Neural cell (in vitro differentiated cells): ENCODE data around the gene EPB41L2. TPM values are rescaled to one million over a fixed set of nuclear protein-coding genes. Genes with fewer than 3 reads are reported as not detected.

Source experiments
- H2AFZ ChIP-seq: fragments of 200-600, 300-800 bp; sonication (generic), shearing (Covaris generic); 2 replicates; pipeline ENCODE4 v1.6.0; 2014; ENCODE audit warnings: low read depth, mild to moderate bottlenecking, antibody characterized with exemption, low read length, moderate library complexity
- H3F3A ChIP-seq: fragments of 200-600 bp; shearing (Covaris generic); 2 replicates; pipeline ENCODE4 v1.6.1; 2016; ENCODE audit warnings: mild to moderate bottlenecking, moderate library complexity, mixed read lengths, antibody characterized with exemption, low read length; ENCODE audit not compliant: insufficient read depth, poor library complexity, severe bottlenecking
- H3K27ac ChIP-seq: fragments of 200-600, 300-800 bp; sonication (generic), shearing (Covaris generic); 2 replicates; pipeline ENCODE4 v1.5.1; 2014; ENCODE audit warnings: mild to moderate bottlenecking, low read length, moderate library complexity
- H3K27me3 ChIP-seq: fragments of 300-800, 200-600 bp; sonication (generic), shearing (Covaris generic); 2 replicates; pipeline ENCODE4 v1.6.0; 2014; ENCODE audit warnings: mild to moderate bottlenecking, low read depth, low read length, moderate library complexity; ENCODE audit not compliant: insufficient read depth
- H3K36me3 ChIP-seq: fragments of 300-800, 200-600 bp; sonication (generic), shearing (Covaris generic); 2 replicates; pipeline ENCODE4 v1.5.1; 2014; ENCODE audit warnings: mild to moderate bottlenecking, antibody characterized with exemption, low read length, moderate library complexity; ENCODE audit not compliant: insufficient read depth
- H3K4me2 ChIP-seq: fragments of 300-800, 200-600 bp; sonication (generic), shearing (Covaris generic); 2 replicates; pipeline ENCODE4 v1.6.0; 2014; ENCODE audit warnings: mild to moderate bottlenecking, low read length
- H3K4me3 ChIP-seq: fragments of 300-800, 200-600 bp; sonication (generic), shearing (Covaris generic); 2 replicates; pipeline ENCODE4 v1.5.1; 2014; ENCODE audit warnings: mild to moderate bottlenecking, low read length, moderate library complexity
- H3K79me2 ChIP-seq: fragments of 200-600 bp; shearing (Covaris generic); replicated peaks from 2 replicates; pipeline ENCODE4 v1.6.0; 2014; ENCODE audit warnings: mild to moderate bottlenecking, low read length, moderate library complexity; ENCODE audit not compliant: insufficient read depth
- H3K9ac ChIP-seq: fragments of 300-800, 200-600 bp; sonication (generic), shearing (Covaris generic); 2 replicates; pipeline ENCODE4 v1.6.1; 2016; ENCODE audit warnings: mild to moderate bottlenecking, low read length, mixed read lengths
- H3K9me2 ChIP-seq: fragments of 200-600 bp; shearing (Covaris generic); 2 replicates; pipeline ENCODE4 v1.6.1; 2016; ENCODE audit warnings: mild to moderate bottlenecking, low read length, mixed read lengths; ENCODE audit not compliant: insufficient read depth
- H3K9me3 ChIP-seq: fragments of 200-600, 300-800 bp; sonication (generic), shearing (Covaris generic); 2 replicates; pipeline ENCODE4 v1.6.1; 2016; ENCODE audit warnings: mild to moderate bottlenecking, mixed run types, low read length, moderate library complexity, mixed read lengths
- H4K20me1 ChIP-seq: fragments of 200-600 bp; shearing (Covaris generic); 2 replicates; pipeline ENCODE4 v1.6.1; 2016; ENCODE audit warnings: mild to moderate bottlenecking, mixed run types; ENCODE audit not compliant: insufficient read depth
- EP300 ChIP-seq: fragments of 450-650 bp; conservative IDR thresholded peaks from 2 replicates; pipeline ENCODE4 v1.6.1; 2014; ENCODE audit warnings: antibody characterized with exemption, mild to moderate bottlenecking, moderate library complexity; ENCODE audit not compliant: poor library complexity, severe bottlenecking
- EZH2 ChIP-seq: fragments of 200-600, 300-800 bp; shearing (Covaris generic), sonication (generic); IDR thresholded peaks from 2 replicates; pipeline ENCODE4 v1.6.1; 2014; ENCODE audit warnings: antibody characterized with exemption, low read length, borderline replicate concordance, mild to moderate bottlenecking; ENCODE audit not compliant: insufficient read depth, poor library complexity, severe bottlenecking
- MXI1 ChIP-seq: fragments of 450-650 bp; conservative IDR thresholded peaks from 2 replicates; pipeline ENCODE4 v1.6.1; 2014; ENCODE audit warnings: antibody characterized with exemption, mild to moderate bottlenecking; ENCODE audit not compliant: poor library complexity, severe bottlenecking
- POLR2AphosphoS5 ChIP-seq: IDR thresholded peaks from 2 replicates; pipeline ENCODE4 v1.6.1; 2012
- RAD21 ChIP-seq: fragments of 450-650 bp; conservative IDR thresholded peaks from 2 replicates; pipeline ENCODE4 v1.6.1; 2014; ENCODE audit warnings: antibody characterized with exemption, mild to moderate bottlenecking, moderate library complexity
- polyA plus RNA-seq: library from polyadenylated mRNA; depleted of rRNA; stranded (reverse); fragments of >200 nt; gene quantifications from 2 replicates; pipeline ENCODE4 v1.2.3, GENCODE V29; 2014
- TF ChIP-seq, protein P1 (sequence below): fragments of 450-650 bp; IDR thresholded peaks from 2 replicates; pipeline ENCODE4 v1.5.1; 2014; ENCODE audit warnings: antibody characterized with exemption, mild to moderate bottlenecking, moderate library complexity; ENCODE audit not compliant: poor library complexity, severe bottlenecking
- TF ChIP-seq, protein P2 (sequence below): IDR thresholded peaks from 2 replicates; pipeline ENCODE4 v1.6.1; 2012; ENCODE audit warnings: borderline replicate concordance

EPB41L2 gene
- polyA plus RNA-seq, 1 donor from 2014 or later: 13.5 TPM

DNA sequence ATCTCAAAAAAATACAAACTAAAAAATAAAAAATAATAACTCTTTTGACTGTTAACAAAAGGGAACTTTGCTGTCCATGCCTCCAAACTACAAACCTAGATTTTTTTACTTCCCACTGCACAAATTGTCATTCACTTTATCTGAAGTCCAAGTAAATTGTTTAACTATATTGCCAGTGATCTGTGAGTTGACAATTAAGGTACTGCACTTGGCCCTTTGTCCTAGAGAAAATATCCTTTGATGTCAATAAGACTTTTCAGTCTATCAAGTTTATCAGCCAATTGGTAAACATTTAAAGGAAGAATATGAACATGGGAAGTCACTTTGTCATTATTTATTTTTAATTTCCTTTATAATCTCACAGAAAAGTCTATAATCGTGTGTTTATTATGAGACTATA lies 19.3 kb upstream of the EPB41L2 start:
- H3K79me2 ChIP-seq: no peaks in the 10 kb centered on the region
- H3F3A ChIP-seq: no peaks in the 10 kb centered on the region
- TF ChIP-seq MXI1 (no peak), EZH2 (no peak), EP300 (no peak), RAD21 (no peak), POLR2AphosphoS5 (no peak)
- TF ChIP-seq, protein P1, sequence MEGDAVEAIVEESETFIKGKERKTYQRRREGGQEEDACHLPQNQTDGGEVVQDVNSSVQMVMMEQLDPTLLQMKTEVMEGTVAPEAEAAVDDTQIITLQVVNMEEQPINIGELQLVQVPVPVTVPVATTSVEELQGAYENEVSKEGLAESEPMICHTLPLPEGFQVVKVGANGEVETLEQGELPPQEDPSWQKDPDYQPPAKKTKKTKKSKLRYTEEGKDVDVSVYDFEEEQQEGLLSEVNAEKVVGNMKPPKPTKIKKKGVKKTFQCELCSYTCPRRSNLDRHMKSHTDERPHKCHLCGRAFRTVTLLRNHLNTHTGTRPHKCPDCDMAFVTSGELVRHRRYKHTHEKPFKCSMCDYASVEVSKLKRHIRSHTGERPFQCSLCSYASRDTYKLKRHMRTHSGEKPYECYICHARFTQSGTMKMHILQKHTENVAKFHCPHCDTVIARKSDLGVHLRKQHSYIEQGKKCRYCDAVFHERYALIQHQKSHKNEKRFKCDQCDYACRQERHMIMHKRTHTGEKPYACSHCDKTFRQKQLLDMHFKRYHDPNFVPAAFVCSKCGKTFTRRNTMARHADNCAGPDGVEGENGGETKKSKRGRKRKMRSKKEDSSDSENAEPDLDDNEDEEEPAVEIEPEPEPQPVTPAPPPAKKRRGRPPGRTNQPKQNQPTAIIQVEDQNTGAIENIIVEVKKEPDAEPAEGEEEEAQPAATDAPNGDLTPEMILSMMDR: no peak
- TF ChIP-seq, protein P2, sequence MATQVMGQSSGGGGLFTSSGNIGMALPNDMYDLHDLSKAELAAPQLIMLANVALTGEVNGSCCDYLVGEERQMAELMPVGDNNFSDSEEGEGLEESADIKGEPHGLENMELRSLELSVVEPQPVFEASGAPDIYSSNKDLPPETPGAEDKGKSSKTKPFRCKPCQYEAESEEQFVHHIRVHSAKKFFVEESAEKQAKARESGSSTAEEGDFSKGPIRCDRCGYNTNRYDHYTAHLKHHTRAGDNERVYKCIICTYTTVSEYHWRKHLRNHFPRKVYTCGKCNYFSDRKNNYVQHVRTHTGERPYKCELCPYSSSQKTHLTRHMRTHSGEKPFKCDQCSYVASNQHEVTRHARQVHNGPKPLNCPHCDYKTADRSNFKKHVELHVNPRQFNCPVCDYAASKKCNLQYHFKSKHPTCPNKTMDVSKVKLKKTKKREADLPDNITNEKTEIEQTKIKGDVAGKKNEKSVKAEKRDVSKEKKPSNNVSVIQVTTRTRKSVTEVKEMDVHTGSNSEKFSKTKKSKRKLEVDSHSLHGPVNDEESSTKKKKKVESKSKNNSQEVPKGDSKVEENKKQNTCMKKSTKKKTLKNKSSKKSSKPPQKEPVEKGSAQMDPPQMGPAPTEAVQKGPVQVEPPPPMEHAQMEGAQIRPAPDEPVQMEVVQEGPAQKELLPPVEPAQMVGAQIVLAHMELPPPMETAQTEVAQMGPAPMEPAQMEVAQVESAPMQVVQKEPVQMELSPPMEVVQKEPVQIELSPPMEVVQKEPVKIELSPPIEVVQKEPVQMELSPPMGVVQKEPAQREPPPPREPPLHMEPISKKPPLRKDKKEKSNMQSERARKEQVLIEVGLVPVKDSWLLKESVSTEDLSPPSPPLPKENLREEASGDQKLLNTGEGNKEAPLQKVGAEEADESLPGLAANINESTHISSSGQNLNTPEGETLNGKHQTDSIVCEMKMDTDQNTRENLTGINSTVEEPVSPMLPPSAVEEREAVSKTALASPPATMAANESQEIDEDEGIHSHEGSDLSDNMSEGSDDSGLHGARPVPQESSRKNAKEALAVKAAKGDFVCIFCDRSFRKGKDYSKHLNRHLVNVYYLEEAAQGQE: no peak
- no peak overlapping the region for H3K4me3 ChIP-seq
- H3K4me2 ChIP-seq: no peak overlapping the region
- H3K27ac ChIP-seq: no peak overlapping the region
- no peaks in the 10 kb centered on the region for H3K9me3 ChIP-seq
- H3K36me3 ChIP-seq: no peaks in the 10 kb centered on the region
- no peak overlapping the region for H2AFZ ChIP-seq
- no peaks in the 10 kb centered on the region for H3K9me2 ChIP-seq
- H3K27me3 ChIP-seq: no peaks in the 10 kb centered on the region
- H4K20me1 ChIP-seq: no peaks in the 10 kb centered on the region
- H3K9ac ChIP-seq: no peak overlapping the region

DNA sequence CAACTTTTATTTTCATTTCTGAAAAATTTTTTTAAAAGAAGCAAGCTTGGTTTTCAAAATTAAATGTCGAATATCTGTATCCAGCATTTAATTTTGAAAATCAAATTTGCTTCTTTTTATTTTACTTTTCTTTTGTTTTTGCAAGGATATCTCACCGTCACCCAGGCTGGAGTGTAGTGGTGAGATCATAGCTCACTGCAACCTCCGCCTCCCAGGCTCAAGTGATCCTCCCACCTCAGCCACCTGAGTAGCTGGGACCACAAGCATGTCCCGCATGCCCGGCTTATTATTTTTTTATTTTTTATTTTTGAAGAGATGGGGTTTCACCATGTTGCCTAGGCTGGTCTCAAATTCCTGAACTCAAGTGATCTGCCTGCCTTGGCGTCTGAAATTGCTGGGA lies 17.0 kb upstream of the EPB41L2 start:
- no peaks in the 10 kb centered on the region for H4K20me1 ChIP-seq
- H3F3A ChIP-seq: no peaks in the 10 kb centered on the region
- no peaks in the 10 kb centered on the region for H3K9me2 ChIP-seq
- no peaks in the 10 kb centered on the region for H3K9me3 ChIP-seq
- H3K9ac ChIP-seq: no peak overlapping the region
- no peak overlapping the region for H2AFZ ChIP-seq
- TF ChIP-seq, protein P1: no peak
- TF ChIP-seq EP300: no peak
- no peaks in the 10 kb centered on the region for H3K36me3 ChIP-seq
- no peak overlapping the region for H3K4me2 ChIP-seq
- H3K27ac ChIP-seq: no peak overlapping the region
- H3K4me3 ChIP-seq: no peak overlapping the region
- H3K27me3 ChIP-seq: no peaks in the 10 kb centered on the region
- no peaks in the 10 kb centered on the region for H3K79me2 ChIP-seq
